GM21390 (cell line): Measurements from ENCODE around the gene CDC45.

ENCODE experiments used
- ATAC-seq: cut with Tn5 transposase; IDR thresholded peaks from one replicate; pipeline ENCODE4 v1.9.1; 2021; ENCODE audit not compliant: unreplicated experiment

Gene CDC45

DNA sequence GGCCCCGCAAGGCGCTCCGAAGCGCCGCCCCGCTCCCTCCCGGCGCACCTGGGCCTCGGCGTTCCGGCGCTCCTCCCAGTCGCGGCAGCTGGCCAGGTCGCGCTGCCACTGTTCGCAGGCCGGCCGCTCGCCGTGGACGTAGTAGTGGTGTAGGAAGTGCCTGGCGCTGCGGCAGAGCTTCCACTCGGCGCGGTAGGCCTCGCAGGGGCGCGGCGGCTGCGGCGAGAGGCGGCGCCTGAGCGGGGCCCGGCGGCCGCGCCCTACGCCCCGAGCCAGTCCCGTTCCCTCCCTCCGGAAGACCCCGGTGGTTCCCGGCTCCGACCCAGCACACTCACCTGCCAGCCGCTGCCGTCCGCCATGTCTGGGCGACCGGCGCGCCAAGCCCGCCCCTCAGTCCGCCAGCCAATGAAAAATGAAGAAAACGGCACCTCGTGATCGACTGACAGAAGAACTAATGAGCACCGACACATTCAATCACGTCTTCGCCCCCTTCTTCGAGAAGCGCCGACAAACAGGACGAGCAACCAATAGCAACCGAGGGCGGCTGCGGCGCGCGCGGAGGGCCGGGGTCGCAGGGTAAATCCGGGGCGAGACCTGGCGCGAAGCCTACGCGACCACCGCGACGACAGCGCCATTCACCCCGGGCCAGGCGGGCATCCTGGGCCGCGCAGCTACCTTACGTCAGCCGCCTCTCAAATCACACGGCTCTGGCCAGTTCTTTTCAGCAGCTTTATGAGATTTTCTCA, 32.2 kb upstream of the CDC45 start, which contains the start of gene C22orf39:
Gene C22orf39 (minus strand): TSS at position 382 of the 746 bp plus-strand sequence. CDS start 23 bp downstream, at position 359.
- peak; percentile 76 for ATAC-seq

DNA sequence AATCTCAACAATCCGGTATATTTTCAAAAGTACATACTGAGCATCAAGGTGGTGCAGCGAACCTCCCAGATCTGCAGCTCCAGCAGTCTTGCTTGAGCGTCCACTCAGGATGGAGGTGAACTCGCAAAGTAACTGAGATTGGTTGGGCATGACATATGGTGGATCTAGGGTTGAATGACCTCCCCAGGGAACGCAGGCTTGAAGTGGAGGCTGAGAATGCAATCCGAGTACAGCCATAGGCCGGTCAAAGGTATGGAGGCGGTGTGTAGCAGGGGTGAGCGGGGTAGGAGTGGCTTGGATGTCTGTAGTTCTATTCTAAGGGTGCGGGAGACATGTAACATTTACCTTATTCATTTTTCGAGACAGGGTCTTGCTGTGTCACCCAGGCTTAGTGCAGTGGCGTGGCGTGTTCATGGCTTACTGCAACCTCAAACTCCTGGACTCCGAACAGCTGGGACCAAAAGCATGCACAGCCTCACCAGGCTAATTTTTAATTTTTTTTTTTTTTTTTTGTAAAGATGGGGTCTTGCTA, 31.6 kb upstream of the CDC45 start:
- peak; percentile 35 for ATAC-seq

DNA sequence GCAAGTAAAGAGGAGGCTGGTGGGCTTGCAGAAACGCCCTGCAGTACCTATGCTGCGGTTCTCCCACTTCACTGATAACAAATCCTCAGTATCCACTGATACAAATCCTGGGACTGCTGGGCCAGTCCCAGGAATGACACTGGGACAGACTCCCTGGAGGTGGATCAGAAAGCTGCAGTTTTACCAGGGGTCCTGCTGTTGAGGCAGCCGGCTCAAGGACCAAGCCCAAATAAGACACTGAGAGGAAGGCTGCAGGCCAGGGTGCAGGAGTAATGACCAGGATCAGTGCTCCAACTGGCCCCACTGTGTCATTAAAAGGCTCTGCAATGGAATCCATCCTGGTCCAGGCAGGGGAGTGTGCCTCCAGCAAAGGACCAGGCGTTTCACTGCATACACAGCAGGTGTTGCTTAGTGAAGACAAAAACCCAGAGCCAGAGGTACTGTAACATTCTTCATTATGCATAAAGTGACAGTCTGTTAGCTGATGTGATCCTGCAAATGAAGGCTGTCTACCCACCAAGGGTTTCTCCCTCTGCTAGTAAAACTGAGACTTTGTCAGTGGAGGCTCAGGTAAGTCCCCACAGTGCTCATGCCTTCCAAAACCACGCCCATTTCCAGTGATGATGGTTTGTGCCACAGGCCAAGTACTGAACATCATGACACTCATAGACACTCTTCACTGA, 30.8 kb upstream of the CDC45 start:
- ATAC-seq, result no peak

DNA sequence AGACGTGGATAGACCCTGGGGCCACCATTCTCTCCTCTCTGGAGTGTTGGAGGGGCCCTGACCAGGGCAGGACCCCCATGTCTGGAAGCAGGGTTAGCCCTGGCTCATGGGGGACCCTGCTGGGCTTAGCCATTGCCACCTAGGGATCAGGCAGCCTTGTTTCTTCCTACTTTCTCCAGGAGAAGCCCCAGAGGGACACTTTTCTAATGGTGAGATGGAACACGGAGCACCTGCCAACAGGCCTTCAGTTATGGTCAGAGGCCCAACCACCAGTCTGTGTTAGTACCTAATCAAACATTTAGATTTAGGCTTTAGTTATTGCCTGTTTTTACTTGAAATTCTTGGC, 30.3 kb upstream of the CDC45 start:
- ATAC-seq, result no peak

DNA sequence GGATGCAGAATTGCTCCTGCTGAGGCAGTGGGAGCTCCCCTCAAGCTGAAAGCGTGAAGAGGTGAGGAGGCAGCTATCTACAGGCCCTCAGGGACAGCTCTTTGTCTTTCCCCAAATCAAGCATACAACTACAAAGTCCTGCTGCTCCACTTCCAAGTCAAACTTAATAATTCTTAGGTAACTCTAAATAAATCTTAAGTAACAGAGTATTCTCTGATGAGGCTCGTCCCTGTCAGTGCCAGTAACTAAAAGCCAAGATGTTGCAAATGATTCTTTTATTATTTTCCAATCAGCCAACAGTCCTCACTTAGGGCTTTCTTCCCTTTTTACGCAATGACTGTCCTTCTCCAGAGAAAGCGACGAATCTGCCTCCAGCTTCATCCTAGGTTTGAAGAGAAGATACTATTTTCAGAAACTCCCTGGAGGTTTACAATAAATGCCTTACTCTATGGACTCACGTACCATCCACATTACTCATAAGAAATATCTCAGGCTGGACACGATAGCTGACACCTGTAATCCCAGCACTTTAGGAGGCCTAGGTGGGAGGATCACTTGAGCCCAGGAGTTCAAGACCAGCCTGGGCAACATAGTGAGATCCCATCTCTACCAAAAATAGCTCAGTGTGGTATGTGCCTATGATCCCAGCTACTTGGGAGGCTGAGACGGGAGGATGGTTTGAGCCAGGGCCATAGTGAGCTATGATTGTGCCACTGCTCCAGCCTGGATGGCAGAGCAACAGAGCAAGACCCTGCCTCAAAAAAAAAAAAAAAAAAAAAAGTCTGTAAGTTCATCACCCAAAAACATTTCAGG, 29.2 kb upstream of the CDC45 start:
- ATAC-seq, result no peak

DNA sequence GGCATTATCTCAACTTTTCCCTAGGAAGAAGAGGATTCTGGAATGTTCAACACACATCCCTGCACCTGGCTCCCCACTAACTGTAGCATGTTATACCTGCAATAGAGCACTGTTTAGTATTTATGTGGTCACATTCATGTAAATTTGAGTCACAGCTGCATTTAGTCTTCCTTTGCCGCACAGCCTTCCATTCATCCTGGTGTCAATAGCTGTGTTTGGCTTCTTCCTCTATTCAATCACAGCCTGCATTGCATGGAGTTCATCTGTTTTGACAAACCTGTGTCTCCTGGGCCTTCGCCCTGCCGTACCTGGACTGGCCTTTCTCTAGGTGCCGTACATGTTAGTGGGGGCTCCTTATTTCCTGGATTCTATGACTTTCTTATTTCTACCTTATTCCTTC, 28.1 kb upstream of the CDC45 start:
- ATAC-seq, result no peak

DNA sequence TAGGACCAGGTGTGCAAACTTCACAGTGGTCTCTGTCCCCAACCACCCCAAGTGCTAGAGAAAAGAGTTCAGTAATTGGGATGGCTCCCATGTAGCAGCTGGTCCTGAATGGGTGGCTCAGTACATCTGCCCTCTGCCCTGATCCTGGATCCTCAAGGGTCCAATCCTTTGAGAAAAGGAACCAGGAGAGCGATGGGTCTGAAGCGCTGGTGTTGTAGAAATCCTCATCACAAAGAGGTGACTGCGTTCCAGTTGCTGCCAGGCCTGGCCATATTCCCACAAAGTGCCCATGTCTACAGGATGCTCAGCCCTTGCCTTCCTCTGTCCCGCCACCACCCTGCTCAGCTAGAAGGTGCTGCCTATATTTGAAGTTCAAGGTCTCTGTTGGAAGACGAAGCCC, 26.0 kb upstream of the CDC45 start:
- no peak for ATAC-seq

DNA sequence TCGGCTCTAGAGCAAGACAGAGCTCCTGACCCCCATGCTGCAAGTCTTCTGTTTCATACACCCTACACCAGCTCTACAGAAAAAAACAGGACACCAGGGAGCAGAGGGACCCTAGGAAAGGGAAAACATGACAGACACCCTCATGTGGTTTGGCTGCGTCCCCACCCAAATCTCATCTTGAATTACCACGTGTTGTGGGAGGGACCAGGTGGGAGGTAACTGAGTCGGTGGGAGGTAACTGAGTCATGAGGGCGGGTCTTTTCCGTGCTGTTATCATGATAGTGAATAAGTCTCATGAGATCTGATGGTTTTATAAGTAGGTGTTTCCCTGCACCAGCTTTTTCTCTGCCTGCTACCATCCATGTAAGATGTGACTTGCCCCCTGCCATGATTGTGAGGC, 25.6 kb upstream of the CDC45 start:
- ATAC-seq, result no peak

DNA sequence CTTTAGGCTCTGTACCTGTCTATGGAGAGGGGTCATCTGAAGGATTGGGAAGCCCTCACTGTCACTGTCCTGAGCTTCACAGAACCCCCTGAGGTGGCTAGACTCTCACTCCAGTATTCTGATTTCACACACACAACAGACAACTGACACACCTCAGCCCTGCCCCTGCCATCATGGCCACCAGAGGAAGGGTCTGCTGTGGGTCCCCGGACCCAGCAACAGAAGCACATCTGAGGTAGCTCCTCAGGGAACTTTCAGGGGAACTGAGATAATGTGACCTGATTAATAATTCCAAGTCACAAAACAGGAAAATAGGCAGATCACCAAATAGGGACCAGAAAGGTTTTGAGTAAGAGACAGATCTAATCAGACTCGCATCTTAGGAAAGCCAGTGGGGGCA, 24.7 kb upstream of the CDC45 start:
- ATAC-seq, result no peak

DNA sequence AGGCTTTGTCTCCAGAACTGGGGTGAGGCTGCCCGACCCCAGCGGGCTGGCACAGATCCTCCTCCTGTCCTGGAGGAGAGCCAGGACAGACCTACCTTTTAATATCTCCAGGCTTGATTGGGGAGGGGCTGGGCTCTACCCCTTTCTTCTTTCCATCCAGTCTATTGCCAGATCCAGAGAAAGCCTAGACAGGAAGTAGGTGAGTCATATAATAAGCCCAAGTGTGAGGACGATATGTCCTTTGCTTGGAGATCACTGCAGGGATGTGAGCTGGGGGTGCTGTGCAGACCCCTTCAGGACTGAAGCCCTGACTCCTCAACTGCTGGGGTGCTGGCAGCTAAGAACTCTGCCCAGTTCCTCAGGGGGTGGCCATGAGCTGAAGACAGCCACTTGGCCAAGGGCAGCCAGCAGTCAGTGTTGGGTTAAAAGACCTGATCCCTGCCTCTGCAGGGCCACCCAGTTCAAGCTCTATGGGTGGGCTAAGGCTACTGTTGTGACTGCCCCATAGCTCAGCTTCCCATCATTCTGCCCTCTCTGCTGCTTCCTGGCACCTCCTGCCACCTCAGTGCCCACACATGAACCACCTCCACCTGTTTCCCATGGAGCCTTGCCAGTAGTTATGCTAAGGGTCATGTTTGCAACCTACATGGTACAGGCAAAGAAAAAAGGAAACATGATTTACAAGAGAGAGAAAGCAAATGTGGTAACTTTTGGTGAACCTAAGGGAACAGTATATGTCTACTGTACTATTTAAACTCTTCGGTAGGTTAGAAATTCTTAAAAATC, 23.9 kb upstream of the CDC45 start:
- no peak for ATAC-seq

DNA sequence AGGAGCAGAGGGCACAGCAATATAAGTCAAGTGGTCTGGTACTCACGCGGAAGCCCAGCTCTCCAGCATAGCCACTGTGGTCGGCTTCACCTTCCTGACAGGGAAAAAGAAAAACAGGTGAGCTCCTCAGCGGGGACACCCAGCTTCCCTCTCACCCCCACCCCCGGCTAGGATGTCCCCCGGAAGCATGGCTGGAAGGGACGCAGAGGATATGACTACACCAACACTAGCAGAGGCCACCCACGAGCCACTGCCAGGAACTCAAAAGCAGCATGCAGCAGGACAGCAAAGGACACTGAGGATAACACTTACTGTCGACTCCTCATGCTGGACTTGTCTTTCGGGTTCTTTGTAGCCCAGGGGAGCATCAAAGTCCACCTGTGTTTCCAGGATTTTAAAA, 23.2 kb upstream of the CDC45 start:
- no peak for ATAC-seq

DNA sequence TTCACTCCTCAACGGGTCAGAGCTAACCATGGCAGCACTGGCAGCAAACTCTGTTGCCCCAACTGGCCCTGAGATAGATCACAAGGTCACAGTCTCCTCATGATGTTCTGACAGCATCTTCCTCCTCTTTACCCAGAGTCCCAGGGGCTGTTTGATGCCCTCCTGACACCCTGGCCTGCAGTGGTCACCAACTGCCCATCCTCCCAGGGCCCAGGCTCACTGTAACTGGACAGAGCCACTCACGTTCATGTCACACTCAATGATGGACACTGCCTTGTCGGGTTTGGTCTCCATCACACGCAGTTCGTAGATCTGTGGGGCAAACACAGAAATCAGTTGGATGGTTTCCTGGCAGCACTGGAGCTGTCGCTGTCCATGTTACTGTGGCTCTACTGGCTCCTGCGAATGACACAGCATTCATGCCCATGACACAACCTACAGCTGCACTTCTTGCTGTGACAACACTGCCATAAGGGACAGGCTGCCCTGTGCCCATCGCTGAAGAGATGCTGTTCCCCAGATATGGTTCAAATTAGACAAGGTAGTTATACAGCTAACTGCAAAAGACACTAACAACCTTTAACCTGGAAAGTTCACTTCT, 21.8 kb upstream of the CDC45 start:
- no peak for ATAC-seq

DNA sequence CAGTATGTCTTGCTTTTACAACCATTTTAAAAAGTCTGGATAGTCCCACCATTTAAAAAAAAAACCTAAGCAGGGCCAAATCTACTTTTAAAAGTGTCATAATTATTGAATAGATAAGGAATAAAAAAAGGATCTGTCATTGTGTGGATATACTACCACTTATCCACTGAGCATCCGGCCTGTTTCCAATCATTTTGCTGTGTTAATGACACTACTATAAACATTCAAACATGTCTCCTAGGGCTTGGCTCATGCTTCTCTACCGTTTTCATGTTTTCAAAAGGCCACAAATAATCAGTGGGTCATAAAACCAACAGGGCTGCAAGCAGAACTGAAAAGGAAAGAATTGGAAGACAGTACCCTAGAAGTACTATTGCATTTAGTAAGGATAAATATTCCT, 19.7 kb upstream of the CDC45 start:
- ATAC-seq, result no peak

DNA sequence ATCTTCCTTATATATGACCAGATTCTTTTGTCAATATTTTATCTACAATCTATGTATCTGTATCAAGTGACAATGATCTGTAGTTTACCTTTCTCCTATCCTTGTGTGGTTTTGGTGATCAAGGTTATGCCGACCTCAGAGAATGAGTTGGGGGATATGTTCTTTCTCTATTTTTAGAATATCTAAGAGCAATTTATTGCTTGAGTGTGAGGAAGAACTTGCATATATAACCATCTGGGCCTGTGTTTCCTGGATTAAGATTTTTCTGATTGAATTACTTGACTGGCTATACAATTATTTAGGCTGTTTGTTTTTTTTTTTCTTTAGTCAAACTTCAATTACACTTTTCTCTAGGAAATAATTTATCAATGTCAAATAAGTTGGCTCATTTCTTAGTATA, 18.2 kb upstream of the CDC45 start:
- ATAC-seq, result no peak

DNA sequence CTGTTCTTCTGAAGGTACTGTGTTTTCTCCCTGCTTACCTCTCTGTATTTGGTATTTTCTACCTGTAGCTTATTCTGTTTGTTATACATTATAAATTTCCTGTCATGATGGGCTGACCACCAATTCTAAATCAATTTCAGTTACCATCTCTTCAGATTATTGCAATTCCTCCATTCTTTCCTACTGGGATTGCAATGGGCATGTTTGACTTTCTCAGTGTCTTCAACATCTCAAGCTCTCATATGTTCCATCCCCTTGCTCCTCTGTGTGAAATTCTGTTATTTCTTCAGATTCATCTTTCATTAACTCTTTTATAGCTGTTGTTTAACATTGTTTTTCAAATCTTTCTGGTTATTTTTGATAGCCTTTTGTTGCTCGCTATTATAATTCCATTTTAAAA, 16.7 kb upstream of the CDC45 start:
- ATAC-seq, result no peak

DNA sequence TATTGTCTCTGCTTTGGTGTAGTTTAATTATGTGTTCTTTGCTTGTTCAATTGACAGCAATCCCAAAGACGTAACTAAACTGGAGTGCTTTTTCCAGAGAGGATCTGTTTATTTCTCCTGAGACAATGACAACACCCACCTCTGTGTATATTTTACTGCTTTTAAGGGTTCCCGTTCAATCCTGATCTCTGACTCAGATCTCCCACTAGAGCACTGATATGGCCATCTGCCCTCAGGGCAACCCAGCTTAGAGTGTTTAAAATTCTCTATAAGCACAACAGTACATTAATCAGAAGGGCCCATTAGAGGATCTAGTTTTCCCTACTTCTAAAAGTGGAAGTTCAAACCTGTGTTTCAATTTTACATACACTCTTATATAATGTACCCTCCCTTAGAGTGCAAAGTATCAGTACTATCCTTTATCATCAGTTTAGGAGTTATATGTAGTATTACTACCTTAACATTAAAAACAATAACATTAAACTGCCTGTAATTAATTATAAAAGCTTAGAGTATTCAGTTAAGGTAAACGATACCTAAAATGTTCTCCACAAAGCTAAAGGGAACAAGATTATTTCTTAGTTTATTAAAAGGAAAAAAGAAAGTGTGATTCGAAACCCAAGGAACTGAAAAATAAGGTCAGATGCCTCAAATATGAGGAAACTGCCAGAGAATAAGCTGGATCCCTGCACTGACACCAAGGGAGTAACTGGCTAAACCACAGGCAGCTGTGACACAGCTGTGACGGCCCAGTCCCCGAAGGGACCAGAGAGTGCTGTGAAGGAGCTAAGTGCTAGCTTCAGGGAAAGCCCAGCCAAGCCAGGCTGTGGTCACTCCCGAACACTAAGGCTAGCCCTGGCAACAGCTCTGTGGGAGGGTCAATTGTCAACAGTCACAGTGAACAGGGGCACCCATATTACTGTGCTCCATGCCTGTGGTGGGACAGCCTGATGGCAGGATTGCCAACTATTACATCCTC, 15.9 kb upstream of the CDC45 start:
- ATAC-seq, result no peak

DNA sequence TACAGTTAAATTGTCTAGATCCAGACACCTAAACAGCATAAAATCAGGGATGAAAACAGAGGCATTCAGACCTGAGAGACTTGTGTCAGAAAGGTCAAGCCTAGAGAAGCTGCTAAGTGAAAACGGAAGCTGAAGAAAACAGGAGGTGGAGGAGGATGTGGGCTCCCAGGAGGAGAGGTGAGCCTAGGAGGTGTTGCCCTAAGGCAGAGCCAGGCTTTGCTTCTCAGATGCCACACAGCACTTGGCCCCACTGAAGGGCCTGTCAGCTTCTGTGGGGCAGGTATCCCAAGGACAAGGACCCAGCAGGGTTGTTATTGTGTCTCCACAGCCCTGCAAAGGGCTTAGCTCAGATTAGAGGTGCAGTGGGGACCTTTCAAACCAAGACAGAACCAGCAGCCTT, 15.2 kb upstream of the CDC45 start:
- ATAC-seq, result no peak

DNA sequence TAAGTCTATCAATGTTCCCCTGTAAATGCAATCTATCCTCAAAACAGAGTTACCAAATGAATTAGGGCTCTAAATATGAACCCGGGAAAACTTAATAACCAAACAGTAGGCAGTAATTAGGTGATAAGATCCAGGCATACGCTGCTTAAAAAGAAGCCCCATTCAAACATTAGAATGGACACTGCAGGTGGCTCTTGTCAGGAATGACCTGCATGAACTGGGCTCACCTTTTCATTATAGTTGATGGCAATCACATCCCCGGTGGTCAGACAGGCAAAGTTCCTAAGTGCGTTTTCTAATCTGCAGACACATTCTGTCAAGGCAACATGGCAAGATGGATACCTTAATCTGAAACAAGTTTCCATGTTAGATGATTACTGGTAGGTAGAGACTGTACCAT, 14.7 kb upstream of the CDC45 start:
- no peak for ATAC-seq

DNA sequence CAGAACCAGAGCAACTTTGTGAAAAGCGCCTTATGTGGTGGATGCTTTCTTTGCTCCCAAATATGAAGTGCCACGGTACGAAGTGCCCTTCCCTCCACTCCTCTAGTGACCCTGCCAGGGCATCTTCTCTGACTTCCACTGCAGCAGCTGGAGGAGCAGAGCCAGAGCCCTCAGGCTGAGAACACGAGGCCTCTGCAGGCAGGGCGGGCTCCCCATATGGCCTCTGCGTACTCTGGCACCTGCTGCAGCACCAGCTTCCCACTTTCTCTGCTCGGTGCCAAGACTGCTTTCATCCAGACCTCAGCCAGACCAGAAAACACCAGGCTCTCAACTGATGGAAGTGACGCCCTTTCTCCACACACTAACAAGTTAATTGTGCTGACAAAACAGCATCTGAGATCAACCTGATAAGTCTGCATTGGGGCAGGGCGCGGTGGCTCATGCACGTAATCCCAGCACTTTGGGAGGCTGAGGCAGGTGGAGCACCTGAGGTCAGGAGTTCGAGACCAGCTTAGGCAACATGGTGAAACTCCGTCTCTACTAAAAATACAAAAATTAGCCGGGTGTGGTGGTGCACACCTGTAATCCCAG, 13.5 kb upstream of the CDC45 start:
- no peak for ATAC-seq
